HG03135 (cell line): ENCODE results near the gene AP2S1.
A peak's percentile ranks its signal among the peaks of the same experiment; 100 is the strongest.
"Not testable (repeated sequence)": the region's sequence is repeated elsewhere in the genome, so short reads cannot be mapped to it uniquely, and the experiment has no call there.

Experiments used
- ATAC-seq: cut with Tn5 transposase; IDR thresholded peaks from one replicate; pipeline ENCODE4 v1.9.1; 2021; ENCODE audit warnings: mild to moderate bottlenecking, moderate library complexity; ENCODE audit not compliant: unreplicated experiment

Gene AP2S1

GRCh38 chr19:46850228-46851203, at the start of gene AP2S1:
TSS of gene AP2S1 (minus strand) at chr19:46850846. CDS start at chr19:46850766, 80 bp downstream.
- peak; percentile 88 for ATAC-seq

- ATAC-seq: no peak
Observed at GRCh38 chr19:46900341-46900740, 49.7 kb upstream of the AP2S1 start.

- no peak for ATAC-seq
Observed at GRCh38 chr19:46898731-46899130, 48.1 kb upstream of the AP2S1 start.

- ATAC-seq: no peak
Observed at GRCh38 chr19:46896076-46896794, 45.6 kb upstream of the AP2S1 start.

- no peak for ATAC-seq
Observed at GRCh38 chr19:46892252-46893179, 41.9 kb upstream of the AP2S1 start.

GRCh38 chr19:46890423-46891170, 40.0 kb upstream of the AP2S1 start:
- no peak for ATAC-seq

GRCh38 chr19:46887240-46887782, 36.7 kb upstream of the AP2S1 start:
- ATAC-seq: no peak

GRCh38 chr19:46886546-46887239, 36.0 kb upstream of the AP2S1 start:
- ATAC-seq: no peak

- ATAC-seq: no peak
Observed at GRCh38 chr19:46885411-46885810, 34.8 kb upstream of the AP2S1 start.

GRCh38 chr19:46882751-46883150, 32.1 kb upstream of the AP2S1 start:
- ATAC-seq: not testable (repeated sequence)

GRCh38 chr19:46882034-46882433, 31.4 kb upstream of the AP2S1 start:
- ATAC-seq: no peak

- no peak for ATAC-seq
Observed at GRCh38 chr19:46881092-46881491, 30.4 kb upstream of the AP2S1 start.

GRCh38 chr19:46880431-46880830, 29.8 kb upstream of the AP2S1 start:
- no peak for ATAC-seq

- ATAC-seq: no peak
Observed at GRCh38 chr19:46878613-46879375, 28.1 kb upstream of the AP2S1 start.

- ATAC-seq: no peak
Observed at GRCh38 chr19:46875657-46876056, 25.0 kb upstream of the AP2S1 start.

GRCh38 chr19:46875234-46875633, 24.6 kb upstream of the AP2S1 start:
- no peak for ATAC-seq

- ATAC-seq: no peak
Observed at GRCh38 chr19:46872967-46873366, 22.3 kb upstream of the AP2S1 start.

GRCh38 chr19:46871173-46871572, 20.5 kb upstream of the AP2S1 start:
- ATAC-seq: not testable (repeated sequence)
